ENCODE results near the gene UBE2J2.

The UBE2J2 gene

GRCh38 chr1:1284221-1285101 lies 10.8 kb upstream of the UBE2J2 start:
- ATAC-seq (ENCODE audit: insufficient read depth, low read depth) (no peak; the same call in 2 of the 3 replicates), DNase-seq (no peak)
- Histone ChIP-seq H4K20me1 (ENCODE audit: insufficient read depth, low read length) (no peaks in the 10 kb centered on the region), H3K79me2 (ENCODE audit: insufficient read depth, low read length) (no peaks in the 10 kb centered on the region), H3K4me1 (ENCODE audit: insufficient read depth, low read length) (no peaks in the 10 kb centered on the region), H3K27ac (ENCODE audit: low read length) (no peak overlapping the region), H3K4me3 (ENCODE audit: low read depth in 1 of 2, low read length in 2 of 2) (no peak overlapping the region), H3K9ac (ENCODE audit: low read depth, low read length) (no peak overlapping the region), H3K9me3 (ENCODE audit: insufficient read depth, low read length, severe bottlenecking) (no peaks in the 10 kb centered on the region), H3K4me2 (ENCODE audit: insufficient read depth, low read length) (no peak overlapping the region), H3K36me3 (ENCODE audit: insufficient read depth, low read length) (no peaks in the 10 kb centered on the region), H3K27me3 (ENCODE audit: insufficient read depth, low read length, poor library complexity) (no peaks in the 10 kb centered on the region), H2AFZ (ENCODE audit: low read depth, low read length) (no peak overlapping the region)
- TF ChIP-seq EZH2 (IDR thresholded peaks at IDR 0.05; ENCODE audit: borderline replicate concordance, low read depth, low read length, severe bottlenecking) (no peak), CTCF (IDR thresholded peaks at IDR 0.05; ENCODE audit: borderline replicate concordance, extremely low read depth, low read length, poor library complexity, severe bottlenecking) (no peak)

GRCh38 chr1:1283821-1284220 lies 10.2 kb upstream of the UBE2J2 start:
- Histone ChIP-seq H3K27ac (ENCODE audit: low read length) (no peak overlapping the region), H3K4me3 (ENCODE audit: low read depth in 1 of 2, low read length in 2 of 2) (no peak overlapping the region)

GRCh38 chr1:1282998-1283397 lies 9.3 kb upstream of the UBE2J2 start:
- no peak overlapping the region for H2AFZ ChIP-seq (ENCODE audit: low read depth, low read length)
- no peaks in the 10 kb centered on the region for H3K27me3 ChIP-seq (ENCODE audit: insufficient read depth, low read length, poor library complexity)
- no peak for ATAC-seq (ENCODE audit: insufficient read depth, low read depth)
- no peak for DNase-seq
- H3K4me1 ChIP-seq (ENCODE audit: insufficient read depth, low read length) = no peaks in the 10 kb centered on the region
- no peak overlapping the region for H3K4me2 ChIP-seq (ENCODE audit: insufficient read depth, low read length)
- no peak for TF ChIP-seq EZH2 (IDR thresholded peaks at IDR 0.05; ENCODE audit: borderline replicate concordance, low read depth, low read length, severe bottlenecking)
- no peak for TF ChIP-seq CTCF (IDR thresholded peaks at IDR 0.05; ENCODE audit: borderline replicate concordance, extremely low read depth, low read length, poor library complexity, severe bottlenecking)
- H3K4me3 ChIP-seq (ENCODE audit: low read depth in 1 of 2, low read length in 2 of 2) = no peak overlapping the region
- no peak overlapping the region for H3K9ac ChIP-seq (ENCODE audit: low read depth, low read length)
- no peaks in the 10 kb centered on the region for H4K20me1 ChIP-seq (ENCODE audit: insufficient read depth, low read length)
- H3K27ac ChIP-seq (ENCODE audit: low read length) = no peak overlapping the region
- H3K9me3 ChIP-seq (ENCODE audit: insufficient read depth, low read length, severe bottlenecking) = no peaks in the 10 kb centered on the region
- H3K79me2 ChIP-seq (ENCODE audit: insufficient read depth, low read length) = no peaks in the 10 kb centered on the region
- no peaks in the 10 kb centered on the region for H3K36me3 ChIP-seq (ENCODE audit: insufficient read depth, low read length)

More at GRCh38 chr1:1283821-1284220, 10.2 kb upstream of the UBE2J2 start:
- Histone ChIP-seq H3K36me3 (ENCODE audit: insufficient read depth, low read length) (no peaks in the 10 kb centered on the region), H3K79me2 (ENCODE audit: insufficient read depth, low read length) (no peaks in the 10 kb centered on the region), H3K4me2 (ENCODE audit: insufficient read depth, low read length) (no peak overlapping the region), H4K20me1 (ENCODE audit: insufficient read depth, low read length) (no peaks in the 10 kb centered on the region), H3K4me1 (ENCODE audit: insufficient read depth, low read length) (no peaks in the 10 kb centered on the region), H3K9me3 (ENCODE audit: insufficient read depth, low read length, severe bottlenecking) (no peaks in the 10 kb centered on the region), H2AFZ (ENCODE audit: low read depth, low read length) (no peak overlapping the region), H3K27me3 (ENCODE audit: insufficient read depth, low read length, poor library complexity) (no peaks in the 10 kb centered on the region), H3K9ac (ENCODE audit: low read depth, low read length) (no peak overlapping the region)
- ATAC-seq (ENCODE audit: insufficient read depth, low read depth) (no peak), DNase-seq (no peak)
- TF ChIP-seq EZH2 (IDR thresholded peaks at IDR 0.05; ENCODE audit: borderline replicate concordance, low read depth, low read length, severe bottlenecking) = no peak
- peak; percentile 6 for TF ChIP-seq CTCF (IDR thresholded peaks at IDR 0.05; ENCODE audit: borderline replicate concordance, extremely low read depth, low read length, poor library complexity, severe bottlenecking)

Measured in DND-41 (cell line).